Measurements from ENCODE around the gene PFKFB3. TPM values are rescaled to one million over a fixed set of nuclear protein-coding genes. Genes with fewer than 3 reads are reported as not detected.
"Not testable (repeated sequence)": the region's sequence is repeated elsewhere in the genome, so short reads cannot be mapped to it uniquely, and the experiment has no call there.

Gene PFKFB3
- total and polyA plus RNA-seq, 12 donors, result 8.4 to 72.4 (median 29.5) TPM

- Histone ChIP-seq H3K9me3 (replicated peaks in 1 of 3) (no peaks in the 10 kb centered on the region), H3K36me3 (replicated peaks in 1 of 2) (no peaks in the 10 kb centered on the region), H3K4me3 (no peak overlapping the region), H3K27ac (no peak overlapping the region), H3K4me1 (replicated peaks in 1 of 2) (peaks cover 0 to 9% of the 10 kb centered on the region in 2 donors), H3K27me3 (no peaks in the 10 kb centered on the region)
- no peak for DNase-seq
- 71 to 80% (median 74%) methylated on average over 6 of the region's 6 CpGs for WGBS, 4 donors
- TF ChIP-seq POLR2A (IDR thresholded peaks at IDR 0.05), result no peak
- no peak for TF ChIP-seq CTCF (IDR thresholded peaks at IDR 0.05)
- intact Hi-C loops (cut with DNase I), result no loop called here
Measured at GRCh38 chr10:6242089-6242488, 39.4 kb downstream of the PFKFB3 start.

GRCh38 chr10:6244510-6244909 is 41.8 kb downstream of the PFKFB3 start:
- Histone ChIP-seq H3K27ac (no peak overlapping the region), H3K36me3 (replicated peaks in 1 of 2) (no peaks in the 10 kb centered on the region), H3K4me3 (no peak overlapping the region), H3K4me1 (replicated peaks in 1 of 2) (peaks cover 0 to 1% of the 10 kb centered on the region in 2 donors), H3K9me3 (replicated peaks in 1 of 3) (no peaks in the 10 kb centered on the region), H3K27me3 (no peaks in the 10 kb centered on the region)
- TF ChIP-seq POLR2A (IDR thresholded peaks at IDR 0.05), result no peak
- no peak for TF ChIP-seq CTCF (IDR thresholded peaks at IDR 0.05)
- WGBS, 4 donors, result 89 to 92% (median 91%) methylated on average over 7 of the region's 7 CpGs
- DNase-seq, result no peak
- intact Hi-C loops (cut with DNase I), result no loop called here

- WGBS, 4 donors, result 52 to 67% (median 63%) methylated on average over 11 of the region's 11 CpGs
- H3K9me3 ChIP-seq (replicated peaks in 1 of 3), result no peaks in the 10 kb centered on the region
- intact Hi-C loops (cut with DNase I), result no loop called here
- peak in 2 of 7 donors; percentile 21 to 51 for DNase-seq
- H3K4me3 ChIP-seq, result no peak overlapping the region
- H3K36me3 ChIP-seq (replicated peaks in 1 of 2), result no peaks in the 10 kb centered on the region
- H3K27me3 ChIP-seq, result no peaks in the 10 kb centered on the region
- H3K27ac ChIP-seq, result peak overlapping the region in 2 of 5 donors; percentile 63 to 74
- H3K4me1 ChIP-seq (replicated peaks in 1 of 2), result no peaks in the 10 kb centered on the region
- no peak for TF ChIP-seq CTCF (IDR thresholded peaks at IDR 0.05)
- no peak for TF ChIP-seq POLR2A (IDR thresholded peaks at IDR 0.05)
Measured at GRCh38 chr10:6247041-6247712, 44.4 kb downstream of the PFKFB3 start.

- H3K4me1 ChIP-seq (replicated peaks in 1 of 2); H3K9me3 ChIP-seq (replicated peaks in 1 of 3); H3K4me3 ChIP-seq; H3K27ac ChIP-seq; DNase-seq; intact Hi-C loops (cut with DNase I); H3K36me3 ChIP-seq (replicated peaks in 1 of 2); H3K27me3 ChIP-seq: not testable (repeated sequence)
- 82 to 92% (median 88%) methylated on average over 8 of the region's 8 CpGs for WGBS, 4 donors
Measured at GRCh38 chr10:6248908-6249307, 46.2 kb downstream of the PFKFB3 start.

GRCh38 chr10:6249698-6250097 is 47.0 kb downstream of the PFKFB3 start:
- DNase-seq, result no peak
- H3K36me3 ChIP-seq (replicated peaks in 1 of 2), result no peaks in the 10 kb centered on the region
- WGBS, 4 donors, result 85 to 100% (median 97%) methylated on average over 1 of the region's 1 CpG
- no peak overlapping the region for H3K4me3 ChIP-seq
- no peaks in the 10 kb centered on the region for H3K9me3 ChIP-seq (replicated peaks in 1 of 3)
- H3K27ac ChIP-seq, result no peak overlapping the region
- intact Hi-C loops (cut with DNase I), result no loop called here
- no peak for TF ChIP-seq POLR2A (IDR thresholded peaks at IDR 0.05)
- TF ChIP-seq CTCF (IDR thresholded peaks at IDR 0.05), result no peak
- H3K4me1 ChIP-seq (replicated peaks in 1 of 2), result no peaks in the 10 kb centered on the region
- H3K27me3 ChIP-seq, result no peaks in the 10 kb centered on the region

Measured in adrenal gland (tissue), 12 donors.